ENCODE measurements around the gene SAMHD1. TPM values are rescaled to one million over a fixed set of nuclear protein-coding genes. Genes with fewer than 3 reads are reported as not detected.
"Not testable (repeated sequence)": the region's sequence is repeated elsewhere in the genome, so short reads cannot be mapped to it uniquely, and the experiment has no call there.

SAMHD1 gene
- total and polyA plus RNA-seq, 2 of the 13 experiments (the other 11 are each of a cell fraction or from before 2014, with no cell fraction given): 16.9 to 43.5 TPM

GRCh38 chr20:36937402-36937770, 14.1 kb downstream of the SAMHD1 start:
- Histone ChIP-seq H3K4me2 (ENCODE audit: low read depth, low read length) (no peak overlapping the region), H3K27ac (ENCODE audit: extremely low read length, insufficient read depth, low read length) (no peak overlapping the region), H3K9ac (ENCODE audit: insufficient read depth, low read depth, low read length) (no peak overlapping the region), H3K36me3 (replicated peaks in 1 of 2; ENCODE audit: control insufficient read depth in 1 of 2, insufficient read depth in 2 of 2, low read length in 2 of 2) (peaks cover 1 to 21% of the 10 kb centered on the region in 2 experiments; a peak in 4 of 5 replicates), H3K27me3 (ENCODE audit: control insufficient read depth in 1 of 2, insufficient read depth in 2 of 2, low read length in 2 of 2) (no peaks in the 10 kb centered on the region), H3K4me3 (replicated peaks in 1 of 3; ENCODE audit: insufficient read depth in 1 of 3, low read depth in 2 of 3, low read length in 3 of 3) (no peak overlapping the region), H3K79me2 (ENCODE audit: insufficient read depth, low read length) (no peaks in the 10 kb centered on the region), H4K20me1 (ENCODE audit: insufficient read depth, low read length) (no peaks in the 10 kb centered on the region), H3K9me3 (ENCODE audit: low read length) (no peaks in the 10 kb centered on the region), H3K4me1 (ENCODE audit: insufficient read depth, low read length) (peaks cover 32% of the 10 kb centered on the region), H2AFZ (ENCODE audit: low read length) (no peak overlapping the region)
- no peak for TF ChIP-seq ZNF549 (CRISPR knock-in tag; IDR thresholded peaks at IDR 0.05)
- no peak for TF ChIP-seq CERS6 (CRISPR knock-in tag; IDR thresholded peaks at IDR 0.05)
- TF ChIP-seq ZBTB44 (CRISPR knock-in tag; IDR thresholded peaks at IDR 0.05): no peak
- ATAC-seq: no peak
- POLR2A ChIA-PET: no interaction called here
- CTCF ChIA-PET (ENCODE audit: low intra/inter-chr PET ratio, low total read pairs): no interaction called here
- no peak for FAIRE-seq
- BruUV-seq (replicated peaks): no TSS peak
- DNase-seq (ENCODE audit: low spot score): no peak
- intact Hi-C loops (cut with micrococcal nuclease; ENCODE audit: unreplicated experiment): no loop called here
- in situ Hi-C loops (cut with HindIII; ENCODE audit: extremely low pct_ligation_motif_present, low pct_unique_long_range_greater_than_20kb): no loop called here

GRCh38 chr20:36936761-36937401, 14.6 kb downstream of the SAMHD1 start:
- BruUV-seq (replicated peaks); H3K9ac ChIP-seq (ENCODE audit: insufficient read depth, low read depth, low read length); in situ Hi-C loops (cut with HindIII; ENCODE audit: extremely low pct_ligation_motif_present, low pct_unique_long_range_greater_than_20kb); FAIRE-seq; CTCF ChIA-PET (ENCODE audit: low intra/inter-chr PET ratio, low total read pairs); H3K4me2 ChIP-seq (ENCODE audit: low read depth, low read length); H3K27ac ChIP-seq (ENCODE audit: extremely low read length, insufficient read depth, low read length); DNase-seq (ENCODE audit: low spot score); ATAC-seq; POLR2A ChIA-PET; H3K9me3 ChIP-seq (ENCODE audit: low read length); H4K20me1 ChIP-seq (ENCODE audit: insufficient read depth, low read length); H3K79me2 ChIP-seq (ENCODE audit: insufficient read depth, low read length); intact Hi-C loops (cut with micrococcal nuclease; ENCODE audit: unreplicated experiment); H3K27me3 ChIP-seq (ENCODE audit: control insufficient read depth in 1 of 2, insufficient read depth in 2 of 2, low read length in 2 of 2); H2AFZ ChIP-seq (ENCODE audit: low read length); H3K4me3 ChIP-seq (replicated peaks in 1 of 3; ENCODE audit: insufficient read depth in 1 of 3, low read depth in 2 of 3, low read length in 3 of 3): not testable (repeated sequence)
- H3K4me1 ChIP-seq (ENCODE audit: insufficient read depth, low read length): peaks cover 37% of the 10 kb centered on the region
- H3K36me3 ChIP-seq (replicated peaks in 1 of 2; ENCODE audit: control insufficient read depth in 1 of 2, insufficient read depth in 2 of 2, low read length in 2 of 2): peaks cover 1 to 21% of the 10 kb centered on the region in 2 experiments; a peak in 4 of 5 replicates
- TF ChIP-seq CEBPB (IDR thresholded peaks at IDR 0.05; ENCODE audit: borderline replicate concordance, low read depth, low read length): peak; percentile 41; the same call in 1 of the 2 replicates
- WGBS (ENCODE audit: low lambda C conversion rate): 92% methylated on average over 9 of the region's 9 CpGs
